Panc1 (cell line): ENCODE measurements around the gene IREB2. TPM values are rescaled to one million over a fixed set of nuclear protein-coding genes. Genes with fewer than 3 reads are reported as not detected.

Experiments used
- ATAC-seq: fragments of 200-7000 bp; cut with Tn5 transposase; 2 replicates; pipeline ENCODE4 v1.9.1; 2020; ENCODE audit warnings: mild to moderate bottlenecking, moderate library complexity
- Bru-seq: library from RNA; stranded (reverse); fragments of 400-500 nt; gene quantifications from one replicate; lab custom pipeline; 2021; lab: Mats Ljungman, UMichigan
- BruChase-seq, 2 experiments: library from RNA; stranded (reverse); fragments of 400-500 nt; gene quantifications; one replicate each; lab custom pipeline; 2021; lab: Mats Ljungman, UMichigan
- BruUV-seq: library from RNA; stranded (reverse); fragments of 400-500 nt; replicated peaks from 2 replicates; lab custom pipeline; 2021; lab: Mats Ljungman, UMichigan
- CTCF ChIA-PET: fragments of 300-600 bp; sonication (Branson Sonifier 250); formaldehyde crosslinking; loops from one replicate; lab custom pipeline; 2022; ENCODE audit warnings: antibody characterized with exemption; lab: Charles Lee
- POLR2A ChIA-PET: fragments of 300-600 bp; sonication (Branson Sonifier 250); formaldehyde crosslinking; loops from one replicate; lab custom pipeline; 2022; ENCODE audit warnings: antibody characterized with exemption; lab: Charles Lee
- DNase-seq: peaks from one replicate; pipeline ENCODE4 v3.0.0-alpha.2; 2010; ENCODE audit warnings: low read depth, low spot score
- H3K27ac ChIP-seq: 2 replicates; pipeline ENCODE4 v1.5.1; 2011; ENCODE audit warnings: mild to moderate bottlenecking, low read length, inconsistent platforms
- H3K27me3 ChIP-seq: fragments of 200-500 bp; sonication (Bioruptor generic); 2 replicates; pipeline ENCODE4 v1.6.0; 2014; ENCODE audit warnings: low read length, inconsistent platforms; ENCODE audit not compliant: control insufficient read depth, insufficient read depth
- H3K36me3 ChIP-seq: fragments of 200-500 bp; sonication (Bioruptor generic); 2 replicates; pipeline ENCODE4 v1.5.1; 2014; ENCODE audit warnings: inconsistent platforms, mild to moderate bottlenecking, low read length, moderate library complexity; ENCODE audit not compliant: control insufficient read depth, insufficient read depth
- H3K4me1 ChIP-seq: 2 replicates; pipeline ENCODE4 v1.5.1; 2011; ENCODE audit warnings: inconsistent platforms, mild to moderate bottlenecking, low read length, moderate library complexity; ENCODE audit not compliant: control insufficient read depth, insufficient read depth
- H3K4me3 ChIP-seq, 2 experiments: 2 replicates each; pipeline ENCODE4 v1.5.1; 2011 to 2012; ENCODE audit warnings: low read depth in 2 of 2, low read length in 2 of 2, mild to moderate bottlenecking in 2 of 2, inconsistent platforms in 1 of 2, moderate library complexity in 1 of 2
- H3K9me3 ChIP-seq: fragments of 200-500 bp; sonication (Bioruptor generic); 2 replicates; pipeline ENCODE4 v1.5.1; 2014; ENCODE audit warnings: low read depth, mild to moderate bottlenecking, inconsistent platforms, low read length, moderate library complexity; ENCODE audit not compliant: control insufficient read depth, insufficient read depth
- POLR2AphosphoS5 ChIP-seq: IDR thresholded peaks from 2 replicates; pipeline ENCODE4 v1.6.1; 2012; ENCODE audit warnings: mild to moderate bottlenecking, low read depth, low read length, moderate library complexity
- REST ChIP-seq, 2 experiments: IDR thresholded peaks; 2 replicates each; pipeline ENCODE4 v1.6.1; 2011 to 2012; ENCODE audit warnings: low read depth in 2 of 2, control low read depth in 1 of 2, low read length in 1 of 2, mild to moderate bottlenecking in 1 of 2, moderate library complexity in 1 of 2; ENCODE audit not compliant: insufficient read depth in 1 of 2
- SIN3A ChIP-seq: IDR thresholded peaks from 2 replicates; pipeline ENCODE4 v1.6.1; 2012; ENCODE audit warnings: low read depth, mild to moderate bottlenecking, low read length, moderate library complexity, borderline replicate concordance; ENCODE audit not compliant: insufficient read depth
- TCF7L2 ChIP-seq: IDR thresholded peaks from 2 replicates; pipeline ENCODE4 v1.6.1; 2011; ENCODE audit warnings: mild to moderate bottlenecking, low read depth, low read length, inconsistent platforms
- in situ Hi-C: cut with HindIII; loops from 2 replicates; pipeline ENCODE4 v1.10.0; 2016; ENCODE audit warnings: low sequenced_read_pairs, low pct_unique_long_range_greater_than_20kb
- intact Hi-C: fragments of 100-400 bp; cut with micrococcal nuclease; formaldehyde crosslinking; loops from one replicate; pipeline ENCODE4 v1.10.0; 2022; ENCODE audit not compliant: unreplicated experiment
- long read RNA-seq: library from polyadenylated mRNA; unstranded; transcript quantifications from one replicate; pipeline ENCODE4 v2.0.0, GENCODE V29; 2021; ENCODE audit not compliant: unreplicated experiment
- polyA plus RNA-seq: library from polyadenylated mRNA; unstranded; fragments of >200 nt; gene quantifications from one replicate; pipeline ENCODE4 v1.2.1, GENCODE V29; 2012; ENCODE audit warnings: missing spikeins; ENCODE audit not compliant: insufficient read length
- total RNA-seq: library from RNA; stranded (reverse); gene quantifications from one replicate; pipeline ENCODE4 v1.2.1, GENCODE V29; 2021; ENCODE audit not compliant: unreplicated experiment
- TF ChIP-seq, protein P1 (sequence below): fragments of 450-650 bp; IDR thresholded peaks from 2 replicates; pipeline ENCODE4 v1.5.1; 2017; ENCODE audit warnings: mild to moderate bottlenecking

Gene IREB2
- total RNA-seq (71.7 TPM), Bru-seq, nascent RNA (percentile 97 among the genes with signal in this experiment), BruChase-seq, experiment 1, labeled RNA remaining after a 2-hour chase (percentile 96 among the genes with signal in this experiment), BruChase-seq, experiment 2, labeled RNA remaining after a 6-hour chase (percentile 90 among the genes with signal in this experiment)
- polyA plus RNA-seq: 18.8 TPM
- long read RNA-seq, full-length matches to known transcripts: 27 of 69 reads
- long read RNA-seq, partial matches to known transcripts: 12 of 69 reads
- long read RNA-seq, other reads (novel, unspliced or antisense): 30 of 69 reads

GRCh38 chr15:78437762-78438618 lies at the start of gene IREB2:
IREB2 (plus strand) TSS chr15:78438216; CDS start chr15:78438338, 122 bp downstream.
- in situ Hi-C loops (no loop called here), intact Hi-C loops (no loop called here)
- TF ChIP-seq TCF7L2: peak; percentile 22; the same call in 1 of the 2 replicates
- TF ChIP-seq REST (IDR thresholded peaks at IDR 0.05; ENCODE audit: insufficient read depth in 1 of 2, low read depth in 2 of 2, low read length in 1 of 2): no peak
- TF ChIP-seq SIN3A: peak; percentile 76; the same call in 1 of the 2 replicates
- peak; percentile 97 for TF ChIP-seq POLR2AphosphoS5
- TF ChIP-seq, protein P1, sequence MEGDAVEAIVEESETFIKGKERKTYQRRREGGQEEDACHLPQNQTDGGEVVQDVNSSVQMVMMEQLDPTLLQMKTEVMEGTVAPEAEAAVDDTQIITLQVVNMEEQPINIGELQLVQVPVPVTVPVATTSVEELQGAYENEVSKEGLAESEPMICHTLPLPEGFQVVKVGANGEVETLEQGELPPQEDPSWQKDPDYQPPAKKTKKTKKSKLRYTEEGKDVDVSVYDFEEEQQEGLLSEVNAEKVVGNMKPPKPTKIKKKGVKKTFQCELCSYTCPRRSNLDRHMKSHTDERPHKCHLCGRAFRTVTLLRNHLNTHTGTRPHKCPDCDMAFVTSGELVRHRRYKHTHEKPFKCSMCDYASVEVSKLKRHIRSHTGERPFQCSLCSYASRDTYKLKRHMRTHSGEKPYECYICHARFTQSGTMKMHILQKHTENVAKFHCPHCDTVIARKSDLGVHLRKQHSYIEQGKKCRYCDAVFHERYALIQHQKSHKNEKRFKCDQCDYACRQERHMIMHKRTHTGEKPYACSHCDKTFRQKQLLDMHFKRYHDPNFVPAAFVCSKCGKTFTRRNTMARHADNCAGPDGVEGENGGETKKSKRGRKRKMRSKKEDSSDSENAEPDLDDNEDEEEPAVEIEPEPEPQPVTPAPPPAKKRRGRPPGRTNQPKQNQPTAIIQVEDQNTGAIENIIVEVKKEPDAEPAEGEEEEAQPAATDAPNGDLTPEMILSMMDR: no peak
- POLR2A ChIA-PET: interaction anchor here (0.6 to 1.4 kb wide), 5 partner anchors 9 to 253 kb away, joined by 3 to 13 read pairs (median 4); no protein-coding TSS in a partner anchor
- Histone ChIP-seq H3K27me3 (no peaks in the 10 kb centered on the region), H3K9me3 (no peaks in the 10 kb centered on the region), H3K27ac (peak within 1 kb of the TSS; percentile 98), H3K4me3 (peak within 1 kb of the TSS; percentile 83 to 89), H3K36me3 (peaks cover 22% of the 10 kb centered on the region), H3K4me1 (peaks cover 24% of the 10 kb centered on the region)
- CTCF ChIA-PET: interaction anchor here (0.6 to 0.8 kb wide), 2 partner anchors 122 to 403 kb away, joined by 3 to 5 read pairs; no protein-coding TSS in a partner anchor
- BruUV-seq: no TSS peak
- DNase-seq: peak; percentile 94
- peak; percentile 96 for ATAC-seq

DNA sequence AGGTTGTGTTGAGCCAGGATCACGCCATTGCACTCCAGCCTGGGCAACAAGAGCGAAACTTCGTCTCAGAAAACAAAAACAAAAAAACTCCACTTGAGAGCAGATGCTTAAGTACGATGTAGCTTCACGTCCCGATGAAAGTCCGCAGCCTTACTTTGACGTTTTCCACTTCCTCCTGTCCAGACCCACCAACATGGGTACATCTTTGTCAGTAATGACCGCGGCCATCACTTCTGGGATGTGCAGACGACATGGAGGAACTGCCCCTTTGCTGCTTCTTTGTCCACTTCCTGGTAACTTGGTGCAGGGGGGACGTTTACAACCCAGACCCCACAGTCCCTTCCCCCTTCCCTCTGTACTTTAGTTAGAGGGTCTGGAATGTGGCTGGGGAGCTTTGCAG lies 49.2 kb upstream of the IREB2 start:
- POLR2A ChIA-PET: no interaction called here

More for the DNA sequence above, 49.2 kb upstream of the IREB2 start:
- H3K4me3 ChIP-seq: no peak overlapping the region
- no TSS peak for BruUV-seq
- DNase-seq (no peak), ATAC-seq (no peak)
- no peaks in the 10 kb centered on the region for H3K4me1 ChIP-seq
- H3K9me3 ChIP-seq: no peaks in the 10 kb centered on the region
- intact Hi-C loops: no loop called here
- in situ Hi-C loops: no loop called here
- TF ChIP-seq POLR2AphosphoS5 (no peak), TCF7L2 (no peak), SIN3A (no peak), REST (IDR thresholded peaks at IDR 0.05; ENCODE audit: insufficient read depth in 1 of 2, low read depth in 2 of 2, low read length in 1 of 2) (no peak)
- TF ChIP-seq, protein P1: no peak
- CTCF ChIA-PET: interaction anchor here (0.7 kb wide), 1 partner anchor 19 kb away, joined by 4 read pairs; no protein-coding TSS in a partner anchor
- H3K36me3 ChIP-seq: no peaks in the 10 kb centered on the region
- peaks cover 18% of the 10 kb centered on the region for H3K27me3 ChIP-seq
- H3K27ac ChIP-seq: no peak overlapping the region
